HG02885 (cell line): Measurements from ENCODE around the gene PRDX1.
"Not testable (repeated sequence)": the region's sequence is repeated elsewhere in the genome, so short reads cannot be mapped to it uniquely, and the experiment has no call there.

Experiments used
- ATAC-seq: cut with Tn5 transposase; IDR thresholded peaks from one replicate; pipeline ENCODE4 v1.9.1; 2021; ENCODE audit warnings: mild to moderate bottlenecking; ENCODE audit not compliant: unreplicated experiment, poor library complexity

Gene PRDX1

DNA sequence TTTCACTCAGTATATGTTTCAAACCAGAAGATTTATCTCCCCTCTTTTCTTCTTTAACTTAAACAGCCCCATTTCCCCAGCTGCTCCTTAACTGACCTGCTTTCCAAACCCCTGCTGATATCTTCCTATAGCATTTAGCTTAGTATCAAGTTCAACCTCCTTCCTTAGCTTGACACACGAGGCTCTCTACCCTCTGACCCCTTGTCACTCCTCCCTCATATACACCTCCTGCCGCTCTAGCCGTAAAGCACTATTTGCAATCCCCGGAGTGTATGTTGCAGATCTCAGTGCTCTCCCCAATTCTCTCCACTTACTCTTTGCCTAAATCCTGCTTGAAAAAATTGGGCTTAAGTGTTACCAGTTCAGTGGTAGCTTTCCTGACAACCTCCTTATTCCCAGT is 15.2 kb upstream of the PRDX1 start:
- ATAC-seq, result no peak

DNA sequence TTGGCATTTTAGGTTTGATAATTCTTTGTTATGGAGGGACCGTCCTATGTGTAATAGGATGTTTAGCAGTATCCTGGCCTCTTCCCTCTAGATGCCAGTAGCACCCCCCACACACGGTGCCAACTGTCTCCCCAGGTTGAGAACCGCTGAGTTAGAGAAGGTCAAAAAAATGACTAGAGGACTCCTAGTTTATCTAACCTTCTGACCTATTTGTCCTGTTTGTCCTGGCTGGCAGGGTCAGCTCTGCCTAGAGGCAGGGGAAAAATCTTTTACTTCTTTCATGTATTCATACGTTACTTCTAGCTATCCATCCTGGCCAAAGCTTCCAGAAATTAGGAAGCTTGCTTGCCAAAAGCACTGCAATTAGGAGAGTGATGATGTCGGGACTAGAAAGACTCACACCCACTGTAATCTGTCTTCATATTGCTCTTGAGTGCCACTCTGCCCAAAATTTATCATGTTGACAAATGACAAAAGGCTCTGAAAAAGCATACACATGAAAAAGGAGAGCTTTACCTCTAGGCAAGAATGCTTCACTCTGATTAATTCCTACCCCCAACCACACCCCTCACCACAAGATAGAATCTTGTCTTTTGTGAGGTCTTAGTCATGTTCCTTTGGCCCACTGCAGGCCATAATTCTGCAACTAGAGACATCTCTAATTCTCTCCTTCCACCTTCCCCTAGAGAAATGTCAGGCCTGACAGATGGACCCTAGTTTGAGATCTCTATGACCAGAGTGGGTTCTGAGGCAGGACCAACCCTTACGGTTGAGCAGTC is 14.5 kb upstream of the PRDX1 start:
- ATAC-seq, result no peak

DNA sequence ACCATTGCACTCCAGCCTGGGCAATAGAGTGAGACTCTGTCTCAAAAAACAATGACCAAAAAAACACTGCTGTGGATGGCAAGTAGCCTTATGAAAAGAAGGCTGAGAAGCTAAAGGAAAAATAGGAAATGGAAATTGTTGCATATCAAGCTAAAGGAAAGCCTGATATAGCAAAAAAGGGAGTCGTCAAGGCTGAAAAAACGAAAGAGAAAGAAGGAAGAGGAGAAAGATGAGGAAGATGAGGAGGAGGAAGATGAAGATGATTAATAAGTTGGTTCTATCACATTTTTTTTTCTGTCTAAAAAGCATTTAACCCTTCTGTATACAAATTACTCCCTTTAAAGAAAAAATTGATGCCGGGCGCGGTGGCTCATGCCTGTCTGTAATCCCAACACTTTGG is 10.2 kb upstream of the PRDX1 start:
- no peak for ATAC-seq

DNA sequence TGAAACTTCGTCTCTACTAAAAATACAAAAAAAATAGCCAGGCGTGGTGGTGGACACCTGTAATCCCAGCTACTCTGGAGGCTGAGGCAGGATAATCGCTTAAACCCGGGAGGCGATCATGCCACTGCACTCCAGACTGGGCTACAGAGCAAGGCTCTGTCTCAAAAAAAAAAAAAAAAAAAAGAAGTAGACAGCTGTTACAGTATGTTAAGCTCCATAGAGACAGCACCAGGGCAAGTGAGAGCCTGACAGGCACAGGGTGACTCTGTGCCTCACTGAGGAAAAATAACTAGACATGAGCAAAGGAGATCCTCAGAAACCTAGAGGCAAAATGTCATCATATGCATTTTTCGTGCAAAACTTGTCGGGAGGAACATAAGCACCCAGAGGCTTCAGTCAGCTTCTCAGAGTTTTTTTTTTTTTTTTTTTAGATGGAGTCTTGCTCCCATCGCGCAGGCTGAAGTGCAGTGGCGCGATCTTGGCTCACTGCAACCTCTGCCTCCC is 9.0 kb upstream of the PRDX1 start:
- no peak for ATAC-seq

DNA sequence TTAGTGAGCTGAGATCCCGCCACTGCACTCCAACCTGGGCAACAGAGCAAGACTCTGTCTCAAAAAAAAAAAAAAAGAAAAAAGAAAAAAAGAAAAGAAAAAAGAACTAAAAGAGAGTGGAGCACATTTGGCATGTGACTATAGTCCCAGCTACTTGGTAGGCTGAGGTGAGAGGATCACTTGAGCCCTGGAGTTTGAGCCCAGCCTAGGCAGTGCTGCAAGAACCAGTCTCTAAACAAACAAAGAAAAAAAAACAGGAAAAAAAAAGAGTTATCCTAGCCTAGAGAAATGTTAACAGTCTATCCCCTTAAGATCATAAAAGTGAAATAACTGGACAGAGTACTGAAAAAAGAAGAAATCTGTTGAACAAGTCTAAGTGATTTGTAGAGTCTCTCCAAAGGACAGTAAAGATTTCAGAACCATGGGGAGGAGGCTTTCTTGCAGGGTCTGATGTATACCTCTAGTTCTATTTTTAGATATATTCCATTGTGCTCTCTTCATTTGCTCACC is 4.5 kb upstream of the PRDX1 start:
- no peak for ATAC-seq

DNA sequence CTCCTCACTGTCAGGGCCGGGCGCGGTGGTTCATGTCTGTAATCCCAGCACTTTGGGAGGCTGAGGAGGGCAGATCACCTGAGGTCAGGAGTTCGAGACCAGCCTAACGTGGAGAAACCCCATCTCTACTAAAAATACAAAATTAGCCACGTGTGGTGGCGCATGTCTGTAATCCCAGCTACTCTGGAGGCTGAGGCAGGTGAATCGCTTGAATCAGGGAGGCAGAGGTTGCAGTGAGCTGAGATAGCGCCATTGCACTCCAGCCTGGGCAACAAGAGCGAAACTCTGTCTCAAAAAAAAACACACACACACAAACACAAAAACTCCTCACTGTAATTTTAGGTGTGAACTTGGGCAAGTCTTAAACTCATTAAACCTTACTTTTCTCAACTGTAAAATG is 2.3 kb upstream of the PRDX1 start:
- ATAC-seq, result not testable (repeated sequence)

DNA sequence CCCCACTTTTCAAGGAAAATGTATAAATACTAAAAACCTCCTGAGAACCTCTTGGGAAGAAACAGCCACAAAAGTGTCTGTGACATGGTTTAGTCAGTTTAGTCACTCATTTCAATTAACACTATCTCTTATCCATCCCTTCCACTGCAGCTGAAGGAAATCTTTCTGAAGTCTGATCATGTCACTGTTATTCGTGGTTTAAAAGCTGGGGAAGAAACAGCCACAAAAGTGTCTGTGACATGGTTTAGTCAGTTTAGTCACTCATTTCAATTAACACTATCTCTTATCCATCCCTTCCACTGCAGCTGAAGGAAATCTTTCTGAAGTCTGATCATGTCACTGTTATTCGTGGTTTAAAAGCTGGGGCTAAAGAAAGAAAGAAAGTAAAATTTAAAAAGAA is 1.8 kb upstream of the PRDX1 start:
- ATAC-seq, result not testable (repeated sequence)

DNA sequence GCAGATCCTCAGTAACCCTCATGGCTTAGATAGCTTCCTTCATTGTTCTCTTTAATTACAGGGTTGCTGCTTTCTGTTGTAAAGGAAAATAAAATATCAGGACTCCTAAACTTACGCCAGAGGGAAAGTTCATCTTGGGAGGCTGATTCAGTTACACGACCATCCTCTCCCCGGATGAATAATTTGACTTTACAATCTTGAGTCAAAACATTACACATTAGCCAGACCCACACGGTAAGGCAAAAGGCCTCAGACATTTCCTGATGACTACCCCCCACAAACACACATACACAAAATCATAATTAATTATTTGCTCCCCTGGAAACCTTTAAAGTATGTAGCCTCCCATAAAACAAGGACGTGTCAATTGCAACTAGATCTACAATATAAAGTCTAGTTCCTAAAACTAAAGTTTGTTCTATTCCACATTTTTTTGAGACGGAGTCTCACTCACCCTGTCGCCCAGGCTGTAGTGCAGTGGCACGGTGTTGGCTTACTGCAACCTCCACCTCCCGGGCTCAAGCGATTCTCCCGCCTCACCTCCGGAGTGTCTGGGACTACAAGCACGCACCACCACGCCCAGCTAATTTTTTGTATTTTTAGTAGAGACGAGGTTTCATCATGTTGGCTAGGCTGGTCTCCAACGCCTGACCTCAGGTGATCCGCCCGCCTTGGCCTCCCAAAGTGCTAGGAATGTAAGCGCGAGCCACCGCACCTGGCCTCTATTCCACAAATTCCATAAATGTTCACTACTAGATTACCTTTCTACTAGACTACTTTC is 830 bp upstream of the PRDX1 start:
- no peak for ATAC-seq

DNA sequence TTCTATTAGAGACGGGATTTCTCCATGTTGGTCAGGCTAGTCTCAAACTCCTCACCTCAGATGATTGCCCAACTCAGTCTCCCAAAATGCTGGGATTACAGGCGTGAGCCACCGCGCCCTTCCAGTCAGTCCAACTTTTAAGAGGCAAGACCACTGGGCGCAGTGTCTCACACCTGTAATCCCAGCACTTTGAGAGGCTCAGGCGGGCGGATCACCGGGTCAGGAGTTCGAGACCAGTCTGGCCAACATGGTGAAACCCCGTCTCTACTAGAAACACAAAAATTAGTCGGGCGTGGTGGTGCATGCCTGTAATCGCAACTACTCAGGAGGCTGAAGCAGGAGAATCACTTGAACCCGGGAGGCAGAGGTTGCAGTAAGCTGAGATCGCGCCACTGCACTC is 1.9 kb downstream of the PRDX1 start:
- ATAC-seq, result not testable (repeated sequence)

DNA sequence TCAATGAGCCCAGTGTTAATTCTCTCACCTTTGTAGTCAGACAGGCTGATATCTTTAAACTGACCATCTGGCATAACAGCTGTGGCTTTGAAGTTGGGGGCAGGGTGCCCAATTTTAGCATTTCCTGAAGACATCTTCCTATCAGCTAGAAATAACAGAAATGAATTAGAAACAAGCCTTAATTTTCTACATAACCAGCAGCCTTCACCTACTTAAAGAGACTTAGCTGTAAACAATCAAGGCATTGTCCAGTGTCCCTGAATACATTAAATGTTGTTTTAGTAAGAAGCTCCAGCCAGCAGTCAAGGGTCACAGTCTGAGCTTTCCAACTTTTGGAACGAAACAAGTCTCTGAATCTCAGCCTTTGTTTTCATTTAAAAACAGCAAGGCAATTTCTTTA is 2.8 kb downstream of the PRDX1 start:
- no peak for ATAC-seq

DNA sequence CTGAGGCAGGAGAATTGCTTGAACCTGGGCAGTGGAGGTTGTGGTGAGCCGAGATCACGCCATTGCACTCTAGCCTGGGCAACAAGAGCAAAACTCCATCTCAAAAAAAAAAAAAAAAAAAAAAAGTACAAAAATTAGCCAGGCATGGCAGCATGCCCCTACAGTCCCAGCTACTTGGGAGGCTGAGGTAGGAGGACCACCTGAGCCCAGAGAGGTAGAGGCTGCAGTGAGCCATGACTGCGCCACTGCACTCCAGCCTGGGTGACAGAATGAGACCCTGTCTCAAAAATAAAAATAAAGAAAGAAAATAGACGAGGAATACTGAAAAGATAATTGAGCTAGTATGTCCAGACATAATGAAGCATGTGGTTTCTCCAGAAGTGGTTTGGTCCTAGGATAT is 3.3 kb downstream of the PRDX1 start:
- not testable (repeated sequence) for ATAC-seq

DNA sequence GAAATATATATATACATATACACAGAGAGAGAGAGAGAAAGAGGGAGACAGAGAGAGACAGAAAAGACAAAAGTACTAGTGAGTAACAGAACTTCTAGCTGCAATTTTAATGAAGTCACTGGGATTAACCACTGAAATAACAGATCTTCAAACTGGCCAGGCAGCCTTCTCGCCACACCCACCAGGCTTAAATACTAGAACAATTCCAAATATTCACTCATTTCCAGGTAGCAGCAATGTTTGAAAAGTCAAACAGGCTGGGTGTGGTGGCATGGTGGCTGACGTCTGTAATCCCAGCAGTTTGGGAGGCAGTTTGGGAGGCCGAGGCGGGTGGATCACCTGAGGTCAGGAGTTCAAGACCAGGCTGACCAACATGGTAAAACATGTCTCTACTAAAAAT is 5.2 kb downstream of the PRDX1 start:
- no peak for ATAC-seq

DNA sequence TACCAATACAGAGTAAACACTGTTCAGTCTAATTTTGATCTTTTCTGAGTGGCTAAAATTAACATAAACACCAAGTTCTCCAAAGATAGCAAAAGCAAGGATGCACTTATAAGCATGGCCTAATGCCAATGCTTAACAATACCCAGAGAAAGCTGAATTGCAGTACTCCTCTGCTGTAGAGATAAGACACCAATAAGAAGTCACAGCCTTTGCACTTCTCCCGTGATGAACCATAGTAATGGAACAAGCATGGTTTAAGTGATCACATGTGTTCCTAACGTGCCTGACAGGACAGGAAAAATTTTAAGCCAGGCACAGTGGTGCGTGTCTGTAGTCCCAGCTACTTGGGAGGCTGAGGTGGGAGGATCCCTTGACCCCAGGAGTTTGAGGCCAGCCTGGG is 5.6 kb downstream of the PRDX1 start:
- ATAC-seq, result no peak

DNA sequence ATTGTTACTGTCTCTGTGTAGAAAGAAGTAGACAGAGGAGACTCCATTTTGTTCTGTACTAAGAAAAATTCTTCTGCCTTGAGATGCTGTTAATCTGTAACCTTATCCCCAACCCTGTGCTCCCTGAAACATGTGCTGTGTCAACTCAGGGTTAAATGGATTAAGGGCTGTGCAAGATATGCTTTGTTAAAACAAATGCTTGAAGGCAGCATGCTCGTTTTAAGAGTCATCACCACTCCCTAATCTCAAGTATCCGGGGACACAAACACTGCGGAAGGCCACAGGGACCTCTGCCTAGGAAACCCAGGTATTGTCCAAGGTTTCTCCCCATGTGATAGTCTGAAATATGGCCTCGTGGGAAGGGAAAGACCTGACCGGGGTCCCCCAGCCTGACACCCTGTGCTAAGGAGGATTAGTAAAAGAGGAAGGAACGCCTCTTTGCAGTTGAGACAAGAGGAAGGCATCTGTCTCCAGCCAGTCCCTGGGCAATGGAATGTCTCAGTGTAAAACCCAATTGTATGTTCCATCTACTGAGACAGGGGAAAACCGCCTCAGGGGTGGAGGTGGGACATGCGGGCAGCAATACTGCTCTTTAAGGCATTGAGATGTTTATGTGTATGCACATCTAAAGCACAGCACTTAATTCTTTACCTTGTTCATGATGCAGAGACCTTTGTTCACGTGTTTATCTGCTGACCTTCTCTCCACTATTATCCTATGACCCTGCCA is 8.0 kb downstream of the PRDX1 start:
- not testable (repeated sequence) for ATAC-seq

DNA sequence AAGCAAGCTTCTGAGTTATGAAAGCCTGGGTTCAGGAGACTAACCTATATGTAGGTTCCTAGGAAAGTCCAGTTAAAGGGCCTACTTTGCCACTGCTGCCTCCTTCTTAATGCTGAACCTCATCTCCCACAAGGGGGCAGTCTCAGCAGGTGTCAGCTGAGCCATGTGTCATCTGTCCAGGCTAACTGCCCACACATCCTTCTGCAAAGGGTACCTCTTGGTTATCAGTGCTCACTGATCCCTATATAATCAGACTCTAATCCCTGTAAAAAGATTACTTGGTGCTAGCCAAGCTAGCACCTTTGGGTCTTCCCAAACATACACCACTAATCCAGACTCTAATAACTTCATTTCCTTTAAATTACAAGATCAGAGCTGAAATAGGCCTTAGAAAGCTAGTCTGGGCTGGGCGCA is 9.0 kb downstream of the PRDX1 start:
- ATAC-seq, result no peak

DNA sequence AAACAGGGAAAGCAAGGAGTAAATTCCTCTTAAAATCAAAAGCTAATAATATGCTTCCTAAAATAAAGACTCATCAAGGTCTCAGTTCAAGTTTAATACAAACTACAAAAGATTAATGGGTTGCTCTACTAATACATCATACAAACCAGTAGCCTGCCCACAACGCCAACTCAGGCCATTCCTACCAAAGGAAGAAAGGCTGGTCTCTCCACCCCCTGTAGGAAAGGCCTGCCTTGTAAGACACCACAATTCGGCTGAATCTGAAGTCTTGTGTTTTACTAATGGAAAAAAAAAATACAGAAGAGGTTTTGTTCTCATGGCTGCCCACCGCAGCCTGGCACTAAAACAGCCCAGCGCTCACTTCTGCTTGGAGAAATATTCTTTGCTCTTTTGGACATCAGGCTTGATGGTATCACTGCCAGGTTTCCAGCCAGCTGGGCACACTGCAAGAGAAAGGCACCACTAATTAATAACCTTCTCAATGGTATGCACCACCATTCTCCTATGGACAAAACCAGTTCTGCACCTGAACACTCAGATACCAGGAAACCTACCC is 10.6 kb downstream of the PRDX1 start:
- ATAC-seq, result no peak

DNA sequence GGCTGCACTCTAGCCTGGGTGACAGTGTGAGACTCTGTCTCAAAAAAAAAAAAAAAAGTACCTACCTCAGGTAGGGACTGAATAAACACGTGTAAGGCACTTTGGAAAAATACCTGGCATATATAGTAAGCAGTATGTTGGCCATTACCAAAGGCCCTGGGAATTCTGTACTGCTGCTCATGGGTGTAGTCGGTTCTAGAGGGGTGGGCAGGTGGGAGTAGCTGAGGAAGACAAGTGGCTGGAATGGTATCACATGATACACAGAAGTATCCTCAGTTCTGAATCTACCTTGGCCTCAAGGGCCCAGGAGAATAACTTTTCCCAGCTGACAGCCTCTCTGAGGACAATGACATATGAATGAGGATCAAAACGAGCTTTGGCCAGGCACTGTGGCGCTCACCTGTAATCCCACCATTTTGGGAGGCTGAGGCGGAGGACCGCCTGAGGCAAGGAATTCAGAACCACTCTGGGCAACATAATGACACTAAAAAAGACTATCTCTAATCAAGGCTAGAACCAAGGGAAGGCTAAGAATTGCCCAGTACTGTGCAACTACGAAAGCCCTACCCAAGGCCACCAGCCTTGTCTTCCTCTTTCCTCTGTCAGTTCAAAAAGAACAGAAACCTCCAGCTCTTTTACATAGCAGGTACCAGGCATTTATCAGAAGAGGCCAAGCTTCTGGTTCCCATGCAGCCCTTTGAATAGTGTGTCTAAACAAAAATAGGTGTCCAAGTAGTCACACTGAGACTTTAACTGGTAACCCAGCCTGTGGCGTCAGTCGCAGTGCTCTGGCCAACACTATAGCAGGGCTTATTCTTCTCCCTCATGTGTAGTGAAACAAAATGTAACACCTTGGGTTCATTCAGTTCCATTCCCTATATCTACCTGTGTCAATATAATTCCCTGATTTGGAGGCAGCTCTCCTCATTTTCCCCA is 11.4 kb downstream of the PRDX1 start:
- ATAC-seq, result no peak

DNA sequence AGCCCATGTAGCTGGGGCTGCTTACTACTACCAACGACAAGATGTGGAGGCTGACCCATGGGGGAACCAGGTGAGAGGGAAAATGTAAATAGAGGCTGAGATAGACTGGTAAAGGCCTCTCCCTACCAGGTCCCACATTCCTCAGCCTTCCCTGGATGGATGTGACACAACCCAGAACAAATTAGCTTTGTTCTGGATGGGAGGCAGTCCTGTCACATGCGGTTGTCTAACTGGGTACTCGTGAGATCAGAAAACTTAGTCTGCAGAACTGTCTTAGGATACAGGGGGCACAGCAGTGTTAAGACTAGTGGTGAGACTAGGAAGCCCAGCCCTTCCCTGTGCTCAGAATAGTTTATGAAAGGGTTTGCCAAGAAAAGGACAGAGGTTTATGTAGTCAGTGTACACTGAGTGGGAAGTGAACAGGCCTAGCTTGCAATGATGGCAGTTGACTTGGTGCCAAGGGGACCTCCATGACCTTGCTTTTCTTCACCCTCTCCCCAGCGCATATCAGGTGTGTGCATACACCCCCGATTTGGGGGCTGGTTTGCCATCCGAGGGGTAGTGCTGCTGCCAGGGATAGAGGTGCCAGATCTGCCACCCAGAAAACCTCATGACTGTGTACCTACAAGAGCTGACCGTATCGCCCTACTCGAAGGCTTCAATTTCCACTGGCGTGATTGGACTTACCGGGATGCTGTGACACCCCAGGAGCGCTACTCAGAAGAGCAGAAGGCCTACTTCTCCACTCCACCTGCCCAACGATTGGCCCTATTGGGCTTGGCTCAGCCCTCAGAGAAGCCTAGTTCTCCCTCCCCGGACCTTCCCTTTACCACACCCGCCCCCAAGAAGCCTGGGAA is 13.2 kb downstream of the PRDX1 start:
- no peak for ATAC-seq
